Left ventricle myocardium inferior (tissue), 1 donor: ENCODE results near the gene CHRM2. TPM values are rescaled to one million over a fixed set of nuclear protein-coding genes. Genes with fewer than 3 reads are reported as not detected.

ENCODE experiments used
- DNase-seq: peaks from one replicate; pipeline ENCODE4 v3.0.0-alpha.2; 2020
- H3K27ac ChIP-seq: fragments of 200-600 bp; replicated peaks from 2 replicates; pipeline ENCODE4 v1.8.0; 2021
- H3K27me3 ChIP-seq: fragments of 200-600 bp; 2 replicates; pipeline ENCODE4 v1.8.0; 2021; ENCODE audit warnings: low read depth
- H3K36me3 ChIP-seq: fragments of 200-600 bp; 2 replicates; pipeline ENCODE4 v1.8.0; 2021
- H3K4me1 ChIP-seq: fragments of 200-600 bp; 2 replicates; pipeline ENCODE4 v1.8.0; 2021
- H3K4me3 ChIP-seq: fragments of 200-600 bp; 2 replicates; pipeline ENCODE4 v1.8.0; 2021; ENCODE audit warnings: mild to moderate bottlenecking, moderate library complexity
- H3K9me3 ChIP-seq: fragments of 200-600 bp; replicated peaks from 2 replicates; pipeline ENCODE4 v1.8.0; 2021
- intact Hi-C: fragments of 100-400 bp; cut with micrococcal nuclease; formaldehyde crosslinking; loops from one replicate; pipeline ENCODE4 v1.11.0; 2022
- total RNA-seq: library from RNA; stranded (reverse); fragmentation: NEBNext Ultra II Directional; extraction: Animal tissue kit (Norgen Biotek cat#: 25700); gene quantifications from one replicate; pipeline ENCODE4 v1.2.1, GENCODE V29; 2021
- TF ChIP-seq, protein P1 (sequence below): fragments of 200-600 bp; IDR thresholded peaks from 2 replicates; pipeline ENCODE4 v1.8.0; 2021; ENCODE audit warnings: antibody characterized with exemption, mild to moderate bottlenecking, borderline replicate concordance
- donor health status: DM: no; HTN: yes; CAD: no; lungs with severe emphysema.

Gene CHRM2
- total RNA-seq, 1 donor from 2014 or later, result 76.2 TPM

DNA sequence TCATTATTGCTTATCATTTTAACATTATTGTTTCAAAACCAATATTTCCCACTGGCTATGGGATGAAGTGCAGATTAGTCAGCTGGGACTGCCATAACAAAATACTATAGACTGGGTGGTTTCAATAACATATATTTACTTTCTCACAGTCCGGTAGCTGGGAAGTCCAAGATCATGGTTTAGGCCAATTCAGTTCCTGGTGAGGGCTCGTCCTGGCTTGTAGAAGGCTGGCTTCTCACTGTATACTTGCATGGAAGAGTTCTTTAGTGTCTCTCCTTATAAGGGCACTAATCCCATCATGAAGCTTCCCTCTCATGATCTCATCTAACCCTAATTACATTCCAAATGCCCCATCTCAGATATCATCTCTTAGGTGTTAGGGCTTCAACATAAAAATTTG lies 101.3 kb downstream of the CHRM2 start:
- intact Hi-C loops, result no loop called here
- Histone ChIP-seq H3K27me3 (no peaks in the 10 kb centered on the region), H3K9me3 (no peaks in the 10 kb centered on the region), H3K4me1 (peaks cover 19% of the 10 kb centered on the region), H3K36me3 (no peaks in the 10 kb centered on the region), H3K27ac (no peak overlapping the region), H3K4me3 (no peak overlapping the region)
- TF ChIP-seq, protein P1, sequence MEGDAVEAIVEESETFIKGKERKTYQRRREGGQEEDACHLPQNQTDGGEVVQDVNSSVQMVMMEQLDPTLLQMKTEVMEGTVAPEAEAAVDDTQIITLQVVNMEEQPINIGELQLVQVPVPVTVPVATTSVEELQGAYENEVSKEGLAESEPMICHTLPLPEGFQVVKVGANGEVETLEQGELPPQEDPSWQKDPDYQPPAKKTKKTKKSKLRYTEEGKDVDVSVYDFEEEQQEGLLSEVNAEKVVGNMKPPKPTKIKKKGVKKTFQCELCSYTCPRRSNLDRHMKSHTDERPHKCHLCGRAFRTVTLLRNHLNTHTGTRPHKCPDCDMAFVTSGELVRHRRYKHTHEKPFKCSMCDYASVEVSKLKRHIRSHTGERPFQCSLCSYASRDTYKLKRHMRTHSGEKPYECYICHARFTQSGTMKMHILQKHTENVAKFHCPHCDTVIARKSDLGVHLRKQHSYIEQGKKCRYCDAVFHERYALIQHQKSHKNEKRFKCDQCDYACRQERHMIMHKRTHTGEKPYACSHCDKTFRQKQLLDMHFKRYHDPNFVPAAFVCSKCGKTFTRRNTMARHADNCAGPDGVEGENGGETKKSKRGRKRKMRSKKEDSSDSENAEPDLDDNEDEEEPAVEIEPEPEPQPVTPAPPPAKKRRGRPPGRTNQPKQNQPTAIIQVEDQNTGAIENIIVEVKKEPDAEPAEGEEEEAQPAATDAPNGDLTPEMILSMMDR, result no peak
- no peak for DNase-seq

DNA sequence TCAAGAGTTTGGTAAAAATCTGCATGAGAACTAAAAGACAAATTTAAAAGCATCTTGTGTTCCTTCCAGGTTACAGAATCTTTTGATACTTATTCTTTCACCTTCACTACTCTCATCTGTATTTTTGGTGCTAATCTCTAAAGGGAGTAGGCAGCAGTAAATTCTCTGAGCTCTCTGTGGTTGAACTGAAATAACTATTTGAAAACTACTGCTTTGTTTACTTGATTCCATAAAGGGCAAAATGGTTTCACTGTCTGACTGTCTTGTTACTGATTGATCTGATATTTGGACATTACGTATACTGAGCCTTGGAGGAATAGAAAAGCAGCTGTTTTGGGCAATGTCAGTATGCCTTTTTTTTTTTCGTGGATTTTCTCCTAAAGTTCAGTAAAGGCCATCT lies 103.3 kb downstream of the CHRM2 start:
- TF ChIP-seq, protein P1, result no peak
- no peak overlapping the region for H3K27ac ChIP-seq
- H3K4me1 ChIP-seq, result peaks cover 18% of the 10 kb centered on the region
- no peak for DNase-seq
- no peaks in the 10 kb centered on the region for H3K36me3 ChIP-seq
- no peaks in the 10 kb centered on the region for H3K27me3 ChIP-seq
- H3K9me3 ChIP-seq, result no peaks in the 10 kb centered on the region
- intact Hi-C loops, result no loop called here
- H3K4me3 ChIP-seq, result no peak overlapping the region

DNA sequence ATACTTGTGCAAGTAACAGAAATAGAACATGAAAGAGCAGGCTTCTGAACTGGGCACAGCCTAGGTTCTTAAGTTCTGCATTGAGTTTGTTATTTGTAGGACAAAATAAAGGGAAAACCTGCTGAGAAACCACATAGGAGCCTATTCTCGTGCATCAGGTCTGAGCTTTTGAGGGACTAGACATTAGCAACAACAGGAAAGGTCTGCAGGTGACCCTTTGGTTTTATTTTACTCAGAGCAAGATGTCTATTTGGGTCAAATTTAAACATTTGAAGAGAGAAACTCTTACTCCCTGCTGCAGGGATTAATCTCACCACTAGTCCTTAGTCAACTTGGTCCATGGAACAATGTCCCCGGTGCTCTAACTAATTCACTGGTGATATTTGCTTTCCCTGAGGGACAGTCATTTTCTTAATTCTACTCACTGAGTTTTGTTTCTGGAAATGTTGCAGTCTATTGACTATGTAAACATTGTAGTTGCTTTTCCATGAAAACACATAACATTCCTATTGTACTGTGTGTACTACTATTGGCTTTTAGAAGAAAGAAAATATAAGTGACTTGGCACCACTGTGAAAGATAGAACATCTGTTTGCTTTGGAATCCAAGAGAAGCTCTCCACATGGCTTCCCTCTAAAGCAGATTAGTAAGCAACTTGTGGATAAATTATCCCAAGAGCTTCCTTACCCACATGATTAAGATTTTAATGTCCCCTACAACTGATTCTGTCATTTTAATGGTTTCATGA lies 108.2 kb downstream of the CHRM2 start:
- DNase-seq, result no peak
- Histone ChIP-seq H3K4me3 (no peak overlapping the region), H3K27me3 (no peaks in the 10 kb centered on the region), H3K36me3 (no peaks in the 10 kb centered on the region), H3K9me3 (peaks cover 14% of the 10 kb centered on the region), H3K4me1 (peaks cover 5% of the 10 kb centered on the region), H3K27ac (no peak overlapping the region)
- TF ChIP-seq, protein P1, result no peak
- intact Hi-C loops, result no loop called here

DNA sequence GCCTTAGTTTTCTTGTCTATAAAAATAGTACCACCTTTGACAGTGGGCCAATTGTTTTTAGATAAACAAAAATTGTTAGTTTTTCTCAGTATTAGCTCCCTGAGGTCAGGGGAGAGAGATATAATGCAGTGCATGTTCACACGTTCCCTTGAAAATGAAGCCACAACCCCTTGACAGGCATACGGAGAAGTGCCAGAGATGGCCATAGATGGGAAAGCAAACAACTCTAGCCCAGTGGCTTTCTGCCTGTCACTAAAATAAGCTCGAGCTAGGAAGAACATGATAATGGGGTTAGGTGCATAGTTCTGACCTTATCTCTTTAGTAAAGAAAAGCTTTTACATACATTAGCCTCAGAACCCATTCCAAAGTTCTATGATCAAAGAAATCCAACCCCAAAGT lies 124.9 kb downstream of the CHRM2 start:
- DNase-seq, result no peak
- peaks cover 12% of the 10 kb centered on the region for H3K9me3 ChIP-seq
- intact Hi-C loops, result no loop called here
- TF ChIP-seq, protein P1, result no peak
- peaks cover 52% of the 10 kb centered on the region for H3K4me1 ChIP-seq
- H3K27me3 ChIP-seq, result no peaks in the 10 kb centered on the region
- peak overlapping the region; percentile 74 for H3K27ac ChIP-seq
- H3K4me3 ChIP-seq, result no peak overlapping the region
- no peaks in the 10 kb centered on the region for H3K36me3 ChIP-seq

DNA sequence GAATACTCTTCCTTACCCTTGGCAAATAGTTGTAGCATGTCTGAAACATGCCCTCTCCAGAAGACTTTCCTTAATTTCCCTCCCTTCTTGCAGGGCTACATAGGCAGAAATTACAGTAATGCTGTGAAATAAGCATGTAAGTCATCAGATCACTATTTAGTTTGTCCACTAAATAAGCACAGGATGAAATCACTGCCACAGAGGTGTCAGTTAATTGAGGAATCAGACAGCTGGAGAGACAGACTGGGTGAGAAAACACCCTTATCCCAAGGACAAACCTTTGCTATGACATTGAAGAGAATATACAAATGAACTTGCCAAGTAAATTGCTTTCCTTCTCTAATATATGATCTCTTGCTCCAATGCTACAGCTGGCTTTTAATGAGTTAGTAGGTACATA lies 129.3 kb downstream of the CHRM2 start:
- Histone ChIP-seq H3K27ac (peak overlapping the region; percentile 66), H3K36me3 (no peaks in the 10 kb centered on the region), H3K4me1 (peaks cover 44% of the 10 kb centered on the region), H3K9me3 (no peaks in the 10 kb centered on the region), H3K27me3 (no peaks in the 10 kb centered on the region), H3K4me3 (no peak overlapping the region)
- TF ChIP-seq, protein P1, result no peak
- DNase-seq, result no peak
- intact Hi-C loops, result no loop called here
